Dermis lymphatic vessel endothelial cell (primary cell): ENCODE data around the gene HAP1. TPM values are rescaled to one million over a fixed set of nuclear protein-coding genes. Genes with fewer than 3 reads are reported as not detected.

Source experiments
- total RNA-seq: library from RNA; depleted of rRNA; stranded (reverse); fragments of >200 nt; gene quantifications from 2 replicates; pipeline ENCODE4 v1.2.1, GENCODE V29; 2014

HAP1 gene, protein sequence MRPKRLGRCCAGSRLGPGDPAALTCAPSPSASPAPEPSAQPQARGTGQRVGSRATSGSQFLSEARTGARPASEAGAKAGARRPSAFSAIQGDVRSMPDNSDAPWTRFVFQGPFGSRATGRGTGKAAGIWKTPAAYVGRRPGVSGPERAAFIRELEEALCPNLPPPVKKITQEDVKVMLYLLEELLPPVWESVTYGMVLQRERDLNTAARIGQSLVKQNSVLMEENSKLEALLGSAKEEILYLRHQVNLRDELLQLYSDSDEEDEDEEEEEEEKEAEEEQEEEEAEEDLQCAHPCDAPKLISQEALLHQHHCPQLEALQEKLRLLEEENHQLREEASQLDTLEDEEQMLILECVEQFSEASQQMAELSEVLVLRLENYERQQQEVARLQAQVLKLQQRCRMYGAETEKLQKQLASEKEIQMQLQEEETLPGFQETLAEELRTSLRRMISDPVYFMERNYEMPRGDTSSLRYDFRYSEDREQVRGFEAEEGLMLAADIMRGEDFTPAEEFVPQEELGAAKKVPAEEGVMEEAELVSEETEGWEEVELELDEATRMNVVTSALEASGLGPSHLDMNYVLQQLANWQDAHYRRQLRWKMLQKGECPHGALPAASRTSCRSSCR
- 0.09 and 0.65 TPM in 2 replicates for total RNA-seq

DNA sequence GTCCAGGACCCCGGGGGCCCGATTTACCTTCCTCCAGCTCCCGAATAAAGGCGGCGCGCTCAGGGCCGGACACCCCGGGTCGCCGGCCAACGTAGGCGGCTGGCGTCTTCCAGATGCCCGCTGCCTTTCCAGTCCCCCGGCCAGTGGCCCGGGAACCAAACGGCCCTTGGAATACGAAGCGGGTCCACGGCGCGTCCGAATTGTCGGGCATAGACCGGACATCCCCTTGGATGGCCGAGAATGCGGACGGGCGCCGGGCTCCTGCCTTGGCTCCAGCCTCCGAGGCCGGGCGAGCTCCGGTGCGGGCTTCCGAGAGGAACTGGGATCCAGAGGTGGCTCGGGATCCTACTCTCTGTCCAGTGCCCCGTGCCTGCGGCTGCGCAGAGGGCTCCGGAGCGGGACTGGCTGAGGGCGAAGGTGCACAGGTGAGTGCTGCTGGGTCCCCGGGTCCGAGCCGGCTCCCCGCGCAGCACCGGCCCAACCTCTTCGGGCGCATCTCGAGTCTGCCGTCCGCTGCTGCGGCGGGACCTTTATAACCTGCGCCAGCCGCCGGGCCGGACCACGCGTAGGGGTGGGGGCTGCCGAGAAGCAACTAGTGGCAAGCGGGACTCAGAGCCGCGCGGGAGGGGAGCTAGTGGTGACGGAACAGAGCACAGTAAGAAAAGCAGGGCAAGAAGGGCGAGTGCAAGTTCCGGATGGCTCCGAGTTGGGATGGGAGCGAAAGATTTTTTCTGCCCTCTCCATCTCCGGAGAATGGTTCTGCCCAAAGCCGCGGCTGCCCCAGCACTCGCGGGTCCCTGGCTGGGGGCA is at the start of gene HAP1:
Gene HAP1 (minus strand): TSS at position 505 of the 810 bp plus-strand sequence. CDS start 9 bp downstream, at position 496.

GRCh38 chr17:41711669-41712400 is 22.6 kb downstream of the HAP1 start, which contains the start of gene GAST:
Gene GAST, plus strand, starts transcription at chr17:41712331. Its CDS starts 3,106 bp downstream, at chr17:41715437.

GRCh38 chr17:41688641-41689496 is 45.6 kb downstream of the HAP1 start, which contains the start of gene EIF1:
Gene EIF1, plus strand, starts transcription at chr17:41688885. Its CDS starts 154 bp downstream, at chr17:41689039.

Other genes with a start within 250 kb of the HAP1 start
- 0.22 and 0.34 TPM in 2 replicates for gene KRT36, start 244.7 kb downstream of the HAP1 start, total RNA-seq
- gene KRT13, start 229.0 kb downstream of the HAP1 start, total RNA-seq: not detected in 2 replicates
- under 0.01 TPM in 2 replicates for gene KRT15, start 215.8 kb downstream of the HAP1 start, total RNA-seq
- 0.43 and 0.65 TPM in 2 replicates for gene KRT19, start 206.3 kb downstream of the HAP1 start, total RNA-seq
- gene KRT9, start 162.6 kb downstream of the HAP1 start, total RNA-seq: not detected in 2 replicates
- not detected in 2 replicates for gene KRT14, start 147.7 kb downstream of the HAP1 start, total RNA-seq
- gene KRT16, start 121.9 kb downstream of the HAP1 start, total RNA-seq: not detected in 2 replicates
- 0.09 and 0.11 TPM in 2 replicates for gene KRT17, start 110.1 kb downstream of the HAP1 start, total RNA-seq
- 73.2 and 98.0 TPM in 2 replicates for gene EIF1, start 45.8 kb downstream of the HAP1 start, total RNA-seq
- gene GAST, start 22.3 kb downstream of the HAP1 start, total RNA-seq: not detected in 2 replicates
- gene JUP, start 52.1 kb upstream of the HAP1 start, total RNA-seq: 294 and 328 TPM in 2 replicates
- gene P3H4, start 77.3 kb upstream of the HAP1 start, total RNA-seq: 45.5 and 51.5 TPM in 2 replicates
- 134 and 149 TPM in 2 replicates for gene FKBP10, start 78.4 kb upstream of the HAP1 start, total RNA-seq
- gene NT5C3B, start 101.6 kb upstream of the HAP1 start, total RNA-seq: 74.8 and 87.1 TPM in 2 replicates
- under 0.01 TPM in 2 replicates for gene KLHL10, start 103.2 kb upstream of the HAP1 start, total RNA-seq
- gene KLHL11, start 130.8 kb upstream of the HAP1 start, total RNA-seq: 26.1 and 37.9 TPM in 2 replicates
- 159 and 189 TPM in 2 replicates for gene ACLY, start 184.3 kb upstream of the HAP1 start, total RNA-seq
- 0.11 and 0.34 TPM in 2 replicates for gene ODAD4, start 196.0 kb upstream of the HAP1 start, total RNA-seq
- gene CNP, start 232.2 kb upstream of the HAP1 start, total RNA-seq: 49.5 and 55.5 TPM in 2 replicates